Stimulated activated CD8-positive, alpha-beta memory T cell treated with anti-CD3 and anti-CD28 coated beads, Interleukin-15, amount 100 ng/mL, for 4 hours (primary cell): ENCODE measurements around the gene SLC9A5.

Experiments used
- DNase-seq, 2 donors: peaks; one replicate each; pipeline ENCODE4 v3.0.0-alpha.2; 2020; ENCODE audit warnings: low read depth in 2 of 2

SLC9A5 gene

GRCh38 chr16:67240506-67240905 is 8.3 kb upstream of the SLC9A5 start:
- no peak for DNase-seq

GRCh38 chr16:67241008-67241900 is 7.5 kb upstream of the SLC9A5 start:
- no peak for DNase-seq

GRCh38 chr16:67242138-67242730 is 6.5 kb upstream of the SLC9A5 start:
- DNase-seq: no peak

- DNase-seq: no peak
Measured at GRCh38 chr16:67243481-67243880, 5.3 kb upstream of the SLC9A5 start.

GRCh38 chr16:67244387-67245185 is 4.2 kb upstream of the SLC9A5 start:
- peak; percentile 64 to 75 for DNase-seq

GRCh38 chr16:67245186-67245585 is 3.6 kb upstream of the SLC9A5 start:
- DNase-seq: no peak

- no peak for DNase-seq
Measured at GRCh38 chr16:67245674-67246080, 3.1 kb upstream of the SLC9A5 start.

- peak; percentile 17 to 24 for DNase-seq
Measured at GRCh38 chr16:67246081-67246755, 2.6 kb upstream of the SLC9A5 start.

- DNase-seq: no peak
Measured at GRCh38 chr16:67246756-67247191, 2.0 kb upstream of the SLC9A5 start.

GRCh38 chr16:67247192-67248072 is 1.3 kb upstream of the SLC9A5 start, which contains the start of gene FHOD1:
Gene FHOD1 (minus strand): TSS chr16:67247481. CDS start chr16:67247410, 71 bp downstream.
- peak; percentile 88 to 91 for DNase-seq

- no peak for DNase-seq
Measured at GRCh38 chr16:67248073-67248400, 742 bp upstream of the SLC9A5 start.

- no peak for DNase-seq
Measured at GRCh38 chr16:67249178-67250044, 632 bp downstream of the SLC9A5 start.

GRCh38 chr16:67250045-67250327 is 1.2 kb downstream of the SLC9A5 start:
- DNase-seq: no peak

GRCh38 chr16:67252609-67253497 is 4.1 kb downstream of the SLC9A5 start:
- no peak for DNase-seq

GRCh38 chr16:67254801-67255552 is 6.2 kb downstream of the SLC9A5 start:
- no peak for DNase-seq

- DNase-seq: no peak
Measured at GRCh38 chr16:67255553-67256221, 6.9 kb downstream of the SLC9A5 start.

GRCh38 chr16:67256701-67257230 is 8.0 kb downstream of the SLC9A5 start:
- DNase-seq: no peak
